HG03432 (cell line): ENCODE results near the gene TRPV4.

Experiments
- ATAC-seq: cut with Tn5 transposase; IDR thresholded peaks from one replicate; pipeline ENCODE4 v1.9.1; 2021; ENCODE audit warnings: mild to moderate bottlenecking, moderate library complexity; ENCODE audit not compliant: unreplicated experiment

TRPV4 gene

DNA sequence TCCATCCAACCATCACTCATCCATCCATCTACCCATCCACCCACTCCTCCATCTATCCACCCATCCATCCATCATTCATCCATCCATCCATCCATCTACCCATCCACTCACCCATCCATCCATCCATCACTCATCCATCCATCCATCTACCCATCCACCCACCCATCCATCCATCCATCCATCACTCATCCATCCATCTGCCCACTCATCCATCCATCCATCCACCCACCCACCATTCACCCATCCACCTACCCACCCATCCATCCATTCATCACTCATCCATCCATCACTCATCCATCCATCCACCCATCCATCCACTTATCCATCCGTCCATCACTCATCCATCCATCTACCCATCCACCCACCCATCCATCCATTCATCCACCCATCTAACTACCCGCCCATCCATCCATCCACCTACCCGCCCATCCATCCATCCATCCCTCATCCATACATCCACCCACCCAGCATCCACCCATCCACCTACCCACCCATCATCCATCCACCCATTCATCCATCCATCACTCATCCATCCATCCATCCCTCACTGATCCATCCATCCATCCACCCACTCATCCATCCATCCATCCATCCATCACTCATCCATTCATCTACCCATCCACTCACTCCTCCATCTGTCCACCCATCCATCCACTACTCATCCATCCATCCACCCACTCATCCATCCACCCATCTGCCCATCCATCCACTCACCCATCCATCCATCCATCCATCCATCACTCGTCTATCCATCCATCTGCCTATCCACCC lies 24.1 kb downstream of the TRPV4 start:
- no peak for ATAC-seq

DNA sequence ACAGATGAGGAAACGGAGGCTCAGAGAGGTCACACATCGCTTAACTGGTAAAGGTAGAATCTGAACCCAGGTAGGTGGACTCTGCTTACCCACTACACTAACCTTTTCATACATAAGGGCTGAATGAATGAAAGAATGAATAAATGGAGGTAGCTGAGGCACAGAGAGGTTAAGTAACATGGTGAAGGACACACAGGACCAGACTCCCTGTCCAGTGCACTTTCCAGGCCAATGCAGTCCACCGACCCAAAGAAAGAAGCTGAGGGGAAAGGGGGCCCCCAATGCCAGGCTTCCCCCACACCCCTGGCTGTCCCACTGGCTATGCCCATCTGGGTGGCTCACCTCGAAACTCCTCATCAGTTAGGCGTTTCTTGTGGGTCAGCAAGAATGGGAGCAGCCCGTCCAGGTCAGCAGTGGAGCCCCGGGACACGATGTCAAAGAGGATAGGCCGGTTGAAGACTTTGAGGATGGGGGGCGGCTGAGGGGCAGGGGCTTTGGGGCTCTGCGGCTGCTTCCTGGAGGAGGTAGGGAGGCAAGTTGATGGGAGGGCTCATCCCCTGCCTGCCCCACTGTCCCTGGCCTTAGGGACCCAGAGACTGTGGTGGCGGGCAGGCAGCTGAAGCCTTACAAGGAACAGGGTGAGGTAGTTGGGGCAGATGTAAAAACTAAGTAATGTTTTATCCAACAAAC lies 25.1 kb downstream of the TRPV4 start:
- no peak for ATAC-seq

DNA sequence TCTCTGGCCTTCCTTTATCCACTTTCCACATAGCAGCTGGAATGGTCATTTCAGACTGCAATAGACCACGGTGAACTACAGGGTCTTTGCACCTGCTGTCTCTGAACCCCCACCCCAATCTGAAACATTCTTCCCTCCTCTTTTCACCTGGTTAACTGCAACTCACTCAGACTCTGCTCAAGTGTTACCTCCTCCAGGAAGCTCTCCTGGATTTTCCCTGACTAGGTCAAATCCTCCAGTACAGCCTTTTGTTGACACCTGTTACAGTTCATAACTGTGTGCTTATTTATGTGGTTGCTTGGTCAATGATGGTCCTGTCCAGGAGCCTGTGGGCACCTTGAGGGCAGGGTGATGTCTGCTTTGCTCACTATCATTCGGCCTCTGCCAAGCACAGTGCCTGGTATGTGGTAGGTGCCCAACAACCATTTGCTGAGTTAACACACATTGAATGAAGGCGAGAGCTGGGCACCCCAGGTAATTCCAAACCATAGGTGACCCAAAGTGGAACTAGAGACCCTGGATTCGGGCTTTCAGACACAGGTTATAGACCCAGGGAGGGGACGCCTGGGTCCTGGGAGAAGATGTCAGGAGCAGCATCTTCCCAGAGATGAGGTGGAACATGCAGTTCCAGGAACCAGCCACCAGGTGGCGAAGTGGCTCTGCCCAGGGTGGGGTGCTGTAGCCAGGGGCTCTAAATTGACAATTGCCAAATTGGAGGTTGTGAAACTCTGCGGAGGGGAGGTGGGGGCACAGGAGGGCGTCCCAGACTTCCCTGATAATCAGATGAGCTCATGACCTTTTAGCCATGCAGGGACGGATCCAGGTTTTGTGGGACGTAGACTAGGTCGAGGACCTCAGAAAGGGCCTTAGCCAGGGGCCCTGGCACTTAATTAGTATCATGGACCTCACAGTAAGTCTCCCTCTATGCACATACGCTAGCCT lies 28.1 kb downstream of the TRPV4 start:
- no peak for ATAC-seq

DNA sequence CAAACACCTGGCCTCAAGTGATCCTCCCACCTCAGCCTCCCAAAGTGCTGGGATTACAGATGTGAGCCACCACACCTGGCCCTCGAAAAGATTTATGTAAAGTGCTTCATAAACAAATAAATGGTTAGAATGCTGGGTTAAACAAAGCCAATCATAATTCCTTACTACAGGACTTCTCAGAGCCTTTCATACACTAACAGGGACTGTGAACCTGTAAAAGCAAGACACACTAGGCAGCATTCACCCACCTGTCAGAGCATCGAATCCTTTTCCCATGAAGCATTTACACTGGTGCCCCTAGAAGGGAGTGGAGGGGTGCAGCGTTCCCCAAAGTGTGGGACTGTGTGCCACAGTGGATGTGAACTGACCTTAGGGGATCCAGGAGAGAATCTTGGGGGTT lies 29.5 kb downstream of the TRPV4 start:
- ATAC-seq, result no peak

DNA sequence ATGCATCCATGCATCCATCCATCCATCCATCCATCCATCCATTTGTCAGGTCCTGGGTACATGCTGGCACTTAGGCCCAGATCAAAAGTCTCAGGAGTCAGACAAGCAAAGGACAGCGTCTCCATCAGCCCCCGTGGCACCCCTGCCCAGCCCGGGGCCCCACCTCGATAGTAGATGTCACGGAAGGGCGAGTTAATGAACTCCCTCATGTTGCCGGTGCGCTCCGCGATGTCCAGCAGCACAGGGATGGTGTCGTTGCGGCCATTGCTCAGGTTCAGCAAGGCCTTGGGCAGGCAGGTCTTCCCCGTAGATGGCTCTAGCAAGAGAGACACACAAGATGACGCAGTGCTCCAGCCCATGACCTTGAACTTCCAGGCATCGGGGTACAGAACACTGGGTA lies 30.4 kb downstream of the TRPV4 start:
- ATAC-seq, result no peak

DNA sequence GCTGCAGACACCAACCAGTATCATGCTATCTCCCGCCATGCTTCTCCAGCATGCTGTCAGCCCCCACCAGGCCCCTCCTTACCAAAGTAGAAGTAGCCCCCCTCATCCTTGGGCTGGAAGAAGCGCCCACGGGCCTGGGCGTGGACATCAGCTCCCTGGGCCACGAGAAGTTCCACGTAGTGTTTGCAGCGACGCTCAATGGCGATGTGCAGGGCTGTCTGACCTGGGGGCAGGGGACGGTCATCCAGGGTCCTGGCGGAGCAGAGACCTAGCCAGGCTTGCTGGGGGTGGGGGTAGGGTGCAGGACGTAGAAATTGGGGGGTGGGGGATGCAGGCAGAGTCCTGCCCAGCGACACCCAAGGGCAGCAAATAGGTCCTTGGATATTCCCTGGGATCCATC lies 32.7 kb downstream of the TRPV4 start:
- no peak for ATAC-seq

DNA sequence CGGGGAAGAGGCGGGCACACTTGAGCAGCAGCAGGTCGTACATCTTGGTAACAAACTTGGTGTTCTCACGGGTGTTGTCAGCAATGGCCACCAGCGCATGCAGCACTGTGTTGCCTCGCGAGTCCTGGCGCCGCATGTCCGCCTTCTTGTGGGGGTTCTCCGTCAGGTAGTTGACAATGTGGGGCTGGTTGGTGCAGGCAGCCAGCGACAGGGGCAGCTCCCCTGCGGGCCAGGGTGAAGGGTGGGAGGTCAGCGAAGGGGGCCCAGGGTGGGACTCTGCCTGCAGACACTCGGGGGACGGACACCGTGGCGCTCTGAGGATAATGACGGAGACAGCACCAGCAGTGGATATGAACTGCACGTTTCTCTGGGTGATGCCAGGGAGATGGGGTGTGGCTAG lies 34.5 kb downstream of the TRPV4 start:
- ATAC-seq, result no peak

DNA sequence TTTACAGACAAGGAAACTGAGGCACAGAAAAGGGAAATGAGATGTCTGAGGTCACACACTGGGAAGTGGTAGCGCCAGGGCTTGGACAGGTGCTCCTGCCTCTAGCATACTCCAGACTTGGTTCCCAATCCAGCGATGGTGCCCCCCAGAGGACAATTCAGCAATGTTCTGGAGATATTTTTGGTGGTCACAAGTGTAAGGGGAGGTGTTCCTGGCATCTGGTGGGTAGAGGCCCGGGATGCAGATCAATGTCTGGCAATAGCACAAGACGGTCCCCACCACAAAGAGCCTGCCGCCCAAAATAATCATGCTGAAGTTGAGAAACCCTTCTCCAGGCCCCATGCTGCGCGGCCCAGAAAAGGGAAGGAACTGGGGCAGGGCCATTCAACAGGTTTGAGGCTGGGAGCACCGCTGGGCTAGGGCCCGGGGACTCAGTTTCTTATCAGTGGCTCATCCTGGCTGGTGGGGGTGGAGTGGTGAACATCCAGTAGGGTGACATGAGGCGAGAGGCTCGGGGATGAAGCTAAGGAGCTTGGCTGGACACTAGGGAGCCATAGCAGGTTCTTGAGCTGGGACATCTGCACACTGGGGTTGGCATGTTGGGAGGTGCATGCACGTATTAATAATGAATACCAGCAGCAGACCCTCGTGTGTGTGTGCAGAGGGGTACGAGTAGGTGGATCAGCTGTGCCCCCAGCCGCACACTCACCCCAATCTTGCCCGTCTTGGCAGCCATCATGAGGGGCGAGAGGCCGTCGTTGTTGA lies 35.1 kb downstream of the TRPV4 start:
- ATAC-seq, result no peak

DNA sequence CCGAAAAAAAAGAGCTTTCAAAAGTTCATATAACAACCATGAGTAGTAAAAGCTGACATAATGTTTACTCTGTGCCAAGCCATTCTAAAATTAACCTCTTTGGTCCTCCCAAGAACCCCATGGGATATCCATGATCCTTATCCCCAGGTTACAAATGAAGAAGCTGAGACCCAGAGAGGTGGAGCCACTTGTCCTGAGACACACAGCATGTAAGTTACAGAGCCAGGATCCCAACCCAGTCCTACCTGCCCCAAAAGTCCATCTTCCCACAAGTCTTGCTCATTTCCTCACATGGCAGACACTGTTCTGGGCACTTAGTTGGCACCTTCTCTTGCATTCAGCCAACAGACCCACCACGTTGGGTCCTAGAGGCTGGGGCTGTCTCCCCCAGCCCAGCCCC lies 37.1 kb downstream of the TRPV4 start:
- ATAC-seq, result no peak

DNA sequence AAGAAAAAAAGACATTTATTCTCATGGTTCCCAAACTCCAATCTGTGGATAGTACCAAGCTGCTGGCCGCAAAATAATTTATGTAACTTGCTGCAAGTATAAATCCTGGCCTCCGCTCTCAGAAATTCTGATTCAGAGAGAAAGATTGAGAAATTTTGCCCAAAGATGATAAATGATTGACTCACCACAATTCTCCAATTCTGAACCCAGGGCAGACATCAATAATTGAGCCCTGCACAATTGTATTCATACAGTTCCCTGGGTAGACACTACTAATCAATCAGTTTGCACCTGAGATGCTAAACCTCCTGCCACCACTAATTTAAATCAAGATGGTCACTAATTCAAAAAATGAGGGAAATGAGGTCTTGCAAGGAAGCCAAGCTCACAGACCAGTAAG lies 38.2 kb downstream of the TRPV4 start:
- ATAC-seq, result no peak

DNA sequence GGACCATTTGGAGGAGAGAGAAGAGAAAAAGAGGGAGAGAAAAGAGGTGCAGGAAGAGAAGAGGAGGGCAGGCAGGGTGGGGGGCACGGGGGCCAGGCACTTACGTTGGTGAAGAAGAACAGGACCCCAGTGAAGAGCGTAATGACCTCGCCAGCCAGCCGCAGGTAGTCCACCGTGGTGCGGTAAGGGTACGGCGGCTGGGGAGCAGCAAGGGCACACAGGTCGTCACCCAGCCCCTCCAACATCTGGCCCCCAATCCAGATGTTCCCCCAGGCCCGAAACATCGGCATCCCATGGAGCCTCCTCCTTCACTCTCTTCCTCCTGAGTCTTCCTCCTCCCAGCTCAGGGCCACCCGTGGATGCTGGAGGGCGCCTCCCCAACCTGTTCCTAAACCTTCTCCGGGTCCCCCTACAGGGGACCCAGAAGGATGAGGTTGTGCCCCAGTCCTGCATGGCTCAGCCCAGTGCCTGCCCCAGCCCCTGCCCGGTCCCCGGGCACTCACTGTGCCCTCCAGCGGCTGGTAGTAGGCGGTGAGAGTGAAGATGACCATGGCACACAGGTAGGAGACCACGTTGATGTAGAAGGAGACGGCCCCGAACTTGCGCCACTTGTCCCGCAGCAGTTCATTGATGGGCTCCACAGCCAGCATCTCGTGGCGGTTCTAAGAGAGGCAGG lies 39.2 kb downstream of the TRPV4 start:
- no peak for ATAC-seq

DNA sequence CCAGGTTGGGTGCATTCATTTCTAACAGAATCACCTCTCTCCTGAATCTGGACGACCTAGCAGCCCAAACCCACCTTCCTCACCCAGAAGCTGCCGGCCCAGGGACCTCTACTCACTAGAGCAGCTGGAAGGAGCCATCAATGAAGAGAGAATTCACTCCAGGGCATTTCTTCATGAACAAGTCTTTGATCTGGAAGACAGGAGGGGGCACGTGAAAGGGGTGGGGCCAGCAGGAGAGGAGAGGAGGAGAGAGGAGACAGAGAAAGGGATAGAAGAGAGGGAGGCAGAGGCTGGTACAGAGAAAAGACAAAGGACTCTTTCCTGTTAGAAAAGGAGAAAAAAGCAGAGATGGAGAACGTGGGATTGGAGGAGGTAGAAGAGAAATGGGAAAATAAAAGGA lies 39.8 kb downstream of the TRPV4 start:
- ATAC-seq, result no peak

DNA sequence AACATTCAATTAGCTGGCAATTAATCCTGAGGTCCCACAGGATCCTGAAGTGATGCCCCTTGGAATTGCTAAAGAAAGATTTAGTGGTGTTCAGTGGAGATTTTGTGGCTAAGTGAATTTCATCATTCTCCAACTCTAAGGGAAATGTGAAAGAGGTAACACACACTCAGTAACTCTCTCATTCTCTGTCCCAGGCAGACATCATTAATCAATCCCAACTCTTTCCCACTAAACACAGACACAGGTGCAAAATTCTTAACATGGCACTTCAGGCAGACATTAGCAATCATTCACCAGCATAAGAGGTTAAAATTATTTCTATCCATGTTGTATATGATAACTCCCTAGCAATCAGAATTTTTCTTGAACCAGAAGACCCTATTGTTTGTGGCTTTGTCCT lies 40.2 kb downstream of the TRPV4 start:
- no peak for ATAC-seq

DNA sequence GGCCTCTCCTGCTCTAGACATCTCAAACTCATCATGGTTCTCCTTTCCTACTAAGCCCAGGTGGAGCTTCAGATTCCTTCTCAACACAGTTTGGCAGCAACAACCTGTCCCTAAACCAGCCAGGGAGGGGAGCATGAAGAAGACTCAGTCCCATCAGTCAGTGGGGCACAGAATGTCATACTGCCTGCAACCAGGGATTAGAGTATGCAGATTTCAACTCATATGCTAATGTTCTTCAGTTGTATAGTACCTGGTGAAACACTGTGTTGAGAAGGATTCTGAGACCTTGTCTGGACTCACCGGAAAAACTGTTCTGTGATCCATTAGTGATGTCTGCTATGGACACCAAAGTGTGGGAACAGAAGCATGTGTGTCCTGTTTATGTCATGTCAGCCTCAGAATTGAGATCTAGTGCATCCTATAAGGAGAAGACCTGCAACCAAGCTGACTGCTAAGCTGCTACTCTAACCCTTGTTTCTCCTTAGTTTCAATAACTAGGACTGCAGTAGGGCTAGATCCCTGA lies 43.6 kb downstream of the TRPV4 start:
- no peak for ATAC-seq

DNA sequence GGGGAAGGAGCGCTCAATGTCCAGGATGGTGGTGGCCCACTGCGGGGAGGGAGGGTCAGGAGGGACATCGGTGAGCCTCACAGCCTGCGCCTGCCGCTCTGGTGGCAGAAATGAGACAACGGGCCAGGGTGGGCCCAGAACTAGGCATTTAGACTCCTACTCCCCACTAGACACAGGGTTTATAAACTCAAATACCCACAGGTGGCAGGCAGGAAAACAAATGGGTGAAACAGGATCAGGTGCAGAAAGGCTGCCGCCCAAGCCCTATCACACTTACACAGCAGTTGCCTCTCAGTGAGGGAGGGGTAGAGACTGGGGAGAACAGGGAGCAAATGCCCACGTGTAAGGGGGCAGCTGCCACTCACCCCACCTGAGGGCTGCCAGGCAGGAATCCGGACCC lies 46.4 kb downstream of the TRPV4 start:
- no peak for ATAC-seq

DNA sequence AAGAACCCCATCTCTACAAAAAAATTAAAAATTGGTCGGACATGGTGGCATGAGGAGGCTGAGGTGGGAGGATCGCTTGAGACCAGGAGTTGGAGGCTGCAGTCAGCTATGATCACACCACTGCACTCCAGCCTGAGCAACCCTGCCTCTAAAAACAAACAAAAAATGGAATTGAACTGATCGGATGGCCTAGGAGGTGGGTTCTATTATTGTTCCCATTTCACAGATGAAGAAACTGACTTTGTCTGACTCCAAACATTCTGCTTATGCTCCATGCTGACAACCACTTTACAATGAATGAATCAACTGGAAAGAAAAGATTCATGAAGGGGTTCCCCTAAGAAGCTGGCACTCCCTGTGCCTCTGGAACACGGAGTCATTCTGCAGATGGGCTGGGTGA lies 47.3 kb downstream of the TRPV4 start:
- no peak for ATAC-seq

DNA sequence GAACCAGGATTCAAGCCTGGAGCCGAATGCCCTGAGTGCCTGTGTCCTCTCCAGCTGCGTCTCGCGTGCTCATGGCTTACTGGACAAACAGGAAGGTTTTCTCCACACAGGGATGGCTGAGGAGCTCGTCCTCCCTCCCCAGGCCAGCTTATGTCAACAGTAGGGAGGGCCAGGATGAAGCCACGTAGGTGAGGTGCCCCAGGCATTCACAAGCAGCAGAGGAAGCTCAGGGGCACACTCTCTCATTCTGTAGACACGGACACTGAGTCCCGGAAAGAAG lies 49.3 kb downstream of the TRPV4 start:
- ATAC-seq, result no peak

DNA sequence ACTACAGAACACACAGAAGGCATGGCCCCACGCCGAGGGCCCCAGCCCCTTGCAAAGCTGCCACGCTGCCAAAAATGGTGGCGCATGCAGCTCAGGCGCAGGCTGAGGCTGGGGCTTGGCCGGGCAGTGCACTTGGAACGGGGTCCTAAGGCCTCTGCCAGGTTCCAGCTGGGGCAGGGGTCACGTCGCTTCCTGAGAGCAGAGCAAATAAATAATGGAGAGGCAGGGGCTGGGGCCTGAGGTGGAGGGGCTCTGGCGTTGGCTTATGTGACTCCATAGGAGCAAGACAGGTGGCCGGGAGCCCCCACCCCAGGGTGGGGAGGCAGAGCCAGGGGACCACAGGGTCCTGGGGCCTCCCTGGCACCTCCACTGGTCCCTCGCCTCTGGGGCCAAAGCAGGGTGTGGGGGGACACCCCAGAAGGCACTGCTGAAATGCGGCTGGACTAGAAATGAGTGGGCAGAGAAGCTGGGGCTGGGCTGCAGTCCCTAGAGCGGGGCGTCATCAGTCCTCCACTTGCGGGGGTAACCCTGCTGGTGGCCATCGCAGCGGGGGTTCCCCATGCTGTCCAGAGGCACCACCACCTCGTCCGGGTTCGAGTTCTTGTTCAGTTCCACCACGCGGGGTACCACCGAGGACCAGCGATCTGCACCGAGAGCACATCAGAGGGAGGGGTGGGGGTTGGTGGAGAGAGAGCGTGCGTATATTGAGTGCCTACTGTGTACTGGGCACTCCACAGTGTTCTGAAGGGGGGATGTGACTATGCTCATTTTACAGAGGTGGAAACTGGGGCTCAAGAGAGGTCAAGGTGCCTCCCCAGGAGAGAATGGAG lies 49.8 kb downstream of the TRPV4 start:
- no peak for ATAC-seq

DNA sequence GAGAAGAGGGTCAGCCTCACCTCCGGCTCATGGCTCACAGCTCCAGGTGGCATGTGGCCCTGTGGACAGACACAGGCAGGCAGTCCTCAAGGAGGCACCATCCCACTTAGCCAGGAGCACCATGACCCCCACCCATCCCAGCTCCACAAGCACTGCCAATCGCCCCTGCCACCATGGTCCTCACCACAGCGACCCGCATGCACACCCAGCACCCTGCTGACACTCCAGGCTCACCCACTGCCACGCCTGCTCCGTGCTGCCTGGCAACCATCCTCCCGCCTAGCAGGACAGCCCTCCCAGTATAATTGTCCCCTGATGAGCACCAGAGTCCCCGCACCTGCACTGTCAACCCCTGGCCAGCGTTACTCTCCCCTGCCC lies 50.9 kb downstream of the TRPV4 start:
- no peak for ATAC-seq
